Activated effector memory CD4-positive, alpha-beta T cell treated with anti-CD3 and anti-CD28 coated beads, Interleukin-2, amount 50 U/mL, for 16 hours (primary cell): Measurements from ENCODE around the gene SPATA16.
"Not testable (repeated sequence)": the region's sequence is repeated elsewhere in the genome, so short reads cannot be mapped to it uniquely, and the experiment has no call there.

Experiments used
- DNase-seq: peaks from one replicate; pipeline ENCODE4 v3.0.0-alpha.2; 2020

SPATA16 gene

GRCh38 chr3:173003471-173003870 is 137.6 kb downstream of the SPATA16 start:
- DNase-seq = no peak

GRCh38 chr3:173001622-173002021 is 139.4 kb downstream of the SPATA16 start:
- DNase-seq = no peak

DNA sequence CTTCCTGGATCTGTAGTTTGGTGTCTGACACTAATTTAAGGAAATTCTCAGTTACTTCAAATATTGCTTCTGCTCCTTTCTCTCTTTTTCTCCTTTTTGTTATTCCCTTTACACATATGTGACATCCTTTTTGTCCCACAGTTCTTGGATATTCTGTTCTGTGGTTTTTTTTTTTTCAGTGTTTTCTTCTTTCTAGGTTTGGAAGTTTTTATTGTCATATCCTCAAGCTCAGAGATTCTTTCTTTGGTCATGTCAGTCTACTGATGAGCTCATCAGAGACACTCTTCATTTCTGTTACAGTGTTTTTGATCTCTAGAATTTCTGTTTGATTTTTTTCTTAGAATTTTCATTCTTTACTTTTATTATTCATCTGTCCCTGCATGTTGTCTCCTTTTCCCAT is 140.5 kb downstream of the SPATA16 start:
- no peak for DNase-seq

DNA sequence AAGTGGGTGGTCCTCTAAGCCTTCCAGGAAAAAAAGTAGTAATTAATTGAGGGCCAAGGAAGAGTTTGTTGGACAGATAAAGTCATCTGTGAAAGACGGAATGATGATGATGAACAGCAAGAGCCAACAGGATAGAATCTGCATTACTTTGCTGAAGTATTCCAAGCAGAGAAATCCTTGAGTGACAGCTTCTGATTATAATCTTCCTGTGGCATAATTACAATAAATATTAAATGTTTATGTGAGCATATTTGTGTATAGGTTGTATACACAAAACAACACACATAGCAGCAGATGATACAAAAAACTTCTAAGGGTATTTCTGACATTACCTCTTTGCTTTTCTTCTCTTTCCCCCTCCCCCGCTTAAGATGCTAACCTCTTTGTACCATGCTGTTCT is 147.6 kb downstream of the SPATA16 start:
- no peak for DNase-seq

GRCh38 chr3:172991424-172991996 is 149.5 kb downstream of the SPATA16 start:
- no peak for DNase-seq

DNA sequence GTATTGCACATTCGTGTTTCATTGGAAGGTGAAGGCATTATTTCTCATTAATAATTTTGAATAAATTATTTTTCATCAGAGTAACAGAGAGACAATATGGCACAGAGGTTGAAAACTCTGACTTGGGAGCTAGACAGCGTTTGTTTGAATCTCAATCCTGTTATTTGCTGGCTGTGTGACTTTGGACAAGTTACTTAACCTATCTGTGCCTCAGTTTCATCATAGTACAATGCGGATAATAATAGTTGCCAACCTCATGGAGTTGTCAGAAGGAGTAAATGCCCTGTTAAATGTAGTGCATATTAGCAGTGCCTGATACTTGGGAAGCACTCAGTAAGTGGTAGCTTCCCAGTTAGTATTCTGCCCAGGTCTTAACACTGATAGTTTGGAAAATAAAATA is 151.7 kb downstream of the SPATA16 start:
- no peak for DNase-seq

GRCh38 chr3:172987273-172987672 is 153.8 kb downstream of the SPATA16 start:
- no peak for DNase-seq

DNA sequence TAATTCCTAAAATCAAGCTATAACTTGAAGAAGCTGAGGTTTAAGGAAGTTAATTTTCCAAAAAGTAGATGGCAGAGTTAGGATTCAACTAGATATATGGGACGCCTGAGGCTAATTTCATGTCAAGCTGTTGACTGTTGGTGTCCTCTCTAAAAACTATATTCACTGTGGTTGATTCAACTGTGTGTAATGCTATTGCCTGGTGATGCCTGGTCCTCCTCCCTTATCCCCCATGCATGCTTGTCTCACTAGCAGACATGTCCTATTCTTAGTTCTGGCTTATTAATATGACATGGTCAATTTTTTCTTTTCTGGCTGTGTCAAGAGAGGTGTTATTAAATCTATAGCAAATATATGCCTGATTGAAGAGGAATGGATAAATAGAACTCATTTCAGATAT is 156.1 kb downstream of the SPATA16 start:
- no peak for DNase-seq

- DNase-seq = no peak
These were observed 158.2 kb downstream of the SPATA16 start for GRCh38 chr3:172982736-172983364.

DNA sequence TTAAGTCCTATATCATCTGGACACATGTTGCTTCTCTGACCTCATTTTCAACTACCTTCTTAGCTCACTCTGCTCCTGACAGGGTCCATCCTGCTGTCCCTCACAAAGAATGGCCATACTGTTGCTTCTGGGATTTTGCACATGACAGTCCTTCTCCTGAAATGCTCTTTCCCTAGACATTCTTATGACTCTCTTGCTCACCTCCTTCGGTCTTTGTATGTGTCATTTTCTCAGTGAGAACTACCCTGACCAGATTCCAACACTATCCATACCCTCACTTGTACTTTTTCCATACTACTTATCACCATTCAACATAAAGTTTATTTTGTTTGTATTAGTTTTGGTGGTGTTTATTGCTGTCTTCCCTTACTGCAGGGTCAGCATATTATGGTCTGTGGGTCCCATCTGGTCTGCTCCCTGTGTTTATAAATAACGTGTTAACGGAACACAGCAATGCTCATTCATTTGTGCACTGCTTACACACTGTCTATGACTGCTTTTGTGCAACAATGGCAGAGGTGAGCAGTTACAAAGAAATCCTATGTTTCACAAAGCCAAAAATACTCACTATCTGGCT is 159.5 kb downstream of the SPATA16 start:
- no peak for DNase-seq

- no peak for DNase-seq
These were observed 160.2 kb downstream of the SPATA16 start for GRCh38 chr3:172980849-172981248.

- DNase-seq = no peak
These were observed 163.3 kb downstream of the SPATA16 start for GRCh38 chr3:172977696-172978095.

DNA sequence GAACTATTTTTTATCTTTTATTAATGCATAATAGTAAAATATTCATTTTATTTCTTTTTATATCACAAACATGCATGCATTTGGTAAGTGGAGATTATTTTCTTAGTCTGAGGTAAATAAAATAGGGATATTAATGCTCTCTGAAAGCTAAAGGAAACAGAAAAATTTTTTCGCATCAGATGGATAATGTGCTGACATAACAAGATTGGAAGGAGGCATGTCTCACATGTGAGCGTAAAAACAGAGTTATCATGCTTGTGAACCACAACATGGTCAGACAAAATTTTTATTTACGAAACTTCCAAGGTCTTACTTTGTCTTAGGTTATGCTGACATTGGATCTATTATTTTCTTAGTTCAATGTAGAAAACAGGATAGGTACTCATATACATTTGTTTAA is 166.1 kb downstream of the SPATA16 start:
- no peak for DNase-seq

- no peak for DNase-seq
These were observed 167.2 kb downstream of the SPATA16 start for GRCh38 chr3:172973799-172974198.

- DNase-seq = no peak
These were observed 168.3 kb downstream of the SPATA16 start for GRCh38 chr3:172972717-172973116.

DNA sequence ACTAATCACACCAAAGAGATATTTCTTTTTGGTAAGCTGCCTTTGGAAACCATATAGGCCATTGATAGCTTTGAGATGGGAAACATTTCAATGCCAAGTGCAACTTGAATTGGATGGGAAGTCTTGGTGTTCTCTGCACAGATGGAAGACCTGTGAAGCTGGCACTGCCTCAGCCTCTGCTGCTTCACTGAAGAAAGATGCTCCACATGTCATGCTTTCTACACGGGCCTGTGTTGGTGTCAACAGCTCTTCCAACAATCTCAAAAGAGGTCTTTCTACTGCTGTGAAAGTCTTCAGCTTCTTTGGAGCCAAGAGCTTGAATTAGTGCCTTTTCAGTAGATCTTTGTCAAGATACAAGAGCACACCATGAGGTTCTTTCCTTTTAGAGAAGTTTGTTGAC is 169.0 kb downstream of the SPATA16 start:
- DNase-seq = no peak

DNA sequence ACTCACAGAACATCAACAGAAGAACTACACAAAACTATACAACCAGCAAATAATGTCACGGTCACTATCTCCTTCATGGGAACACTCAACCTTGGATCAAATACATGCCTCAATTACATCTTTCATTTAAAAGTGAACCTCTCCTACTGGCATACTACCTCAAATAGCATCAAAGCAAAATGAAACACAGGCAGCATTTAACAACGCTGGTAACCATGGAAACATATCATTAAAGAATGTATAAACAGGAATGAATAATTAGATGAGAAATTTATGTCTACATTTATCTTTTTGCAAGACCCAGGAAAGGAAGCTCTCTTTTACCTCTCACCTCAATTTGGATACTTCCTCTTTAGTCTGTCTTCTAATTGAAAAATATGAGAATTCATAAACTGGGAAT is 172.4 kb downstream of the SPATA16 start:
- DNase-seq = no peak

- DNase-seq = no peak
These were observed 175.8 kb downstream of the SPATA16 start for GRCh38 chr3:172965256-172965655.

DNA sequence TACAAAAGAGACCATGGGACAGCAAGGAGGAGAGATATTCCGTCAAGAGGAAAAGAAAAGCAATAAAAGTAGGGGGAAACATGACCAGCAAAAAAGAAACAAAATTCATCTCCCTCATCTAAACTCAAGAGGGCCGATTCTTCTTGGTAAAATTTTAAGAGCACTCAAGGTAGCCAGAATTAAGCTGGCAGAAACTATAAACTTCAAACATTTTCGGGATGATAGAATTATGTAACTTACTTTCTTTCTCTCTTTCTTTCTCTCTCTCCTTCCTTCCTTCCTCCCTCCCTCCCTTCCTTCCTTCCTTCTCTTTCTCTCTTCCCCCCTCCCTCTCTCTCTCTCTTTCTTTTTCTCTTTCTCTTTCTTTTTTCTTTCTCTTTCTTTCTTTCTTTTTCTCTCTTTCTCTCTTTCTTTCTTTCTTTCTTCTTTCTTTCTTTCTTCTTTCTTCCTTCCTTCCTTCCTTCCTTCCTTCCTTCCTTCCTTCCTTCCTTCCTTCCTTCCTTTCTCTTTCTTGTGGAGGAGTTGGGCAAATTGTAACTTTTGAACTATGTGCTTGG is 180.3 kb downstream of the SPATA16 start:
- not testable (repeated sequence) for DNase-seq

GRCh38 chr3:172958565-172958964 is 182.5 kb downstream of the SPATA16 start:
- DNase-seq = no peak

DNA sequence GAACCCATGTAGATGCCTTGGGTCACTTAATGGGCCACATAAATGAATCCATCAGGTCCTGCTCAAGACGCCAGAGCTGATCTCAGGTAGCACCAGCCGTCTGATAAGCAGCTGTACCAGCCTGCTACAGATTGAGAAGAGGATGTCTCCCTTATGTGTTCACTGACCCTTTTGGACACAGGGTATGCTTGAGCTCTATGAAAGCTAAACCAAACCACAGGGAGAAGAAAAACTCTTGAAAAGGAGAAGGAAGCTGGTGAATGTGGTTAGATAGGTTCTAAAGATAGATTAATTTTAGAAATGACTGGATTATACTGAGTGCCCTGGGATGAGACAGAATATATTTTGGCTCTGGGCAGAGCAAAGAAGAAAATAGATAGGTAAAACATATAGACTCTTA is 187.5 kb downstream of the SPATA16 start:
- DNase-seq = no peak

DNA sequence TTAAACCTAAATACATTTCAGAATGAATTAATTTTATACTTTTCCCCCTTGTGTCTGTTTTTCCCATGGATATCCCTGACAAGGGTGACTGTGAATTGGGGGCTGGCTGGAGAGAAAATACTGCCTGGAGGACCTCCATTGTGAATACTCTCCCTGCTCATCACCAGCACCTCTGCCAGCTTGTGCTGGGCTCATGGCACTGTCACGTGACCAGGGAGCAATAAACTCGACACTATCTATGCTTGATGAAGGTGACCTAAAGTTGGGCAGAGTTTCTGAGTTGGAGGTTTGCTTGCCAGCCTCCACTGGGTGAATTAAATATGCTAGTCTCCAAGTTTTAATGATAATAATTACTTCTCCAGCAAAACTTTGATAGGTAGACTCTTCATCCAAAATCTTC is 189.5 kb downstream of the SPATA16 start:
- no peak for DNase-seq

DNA sequence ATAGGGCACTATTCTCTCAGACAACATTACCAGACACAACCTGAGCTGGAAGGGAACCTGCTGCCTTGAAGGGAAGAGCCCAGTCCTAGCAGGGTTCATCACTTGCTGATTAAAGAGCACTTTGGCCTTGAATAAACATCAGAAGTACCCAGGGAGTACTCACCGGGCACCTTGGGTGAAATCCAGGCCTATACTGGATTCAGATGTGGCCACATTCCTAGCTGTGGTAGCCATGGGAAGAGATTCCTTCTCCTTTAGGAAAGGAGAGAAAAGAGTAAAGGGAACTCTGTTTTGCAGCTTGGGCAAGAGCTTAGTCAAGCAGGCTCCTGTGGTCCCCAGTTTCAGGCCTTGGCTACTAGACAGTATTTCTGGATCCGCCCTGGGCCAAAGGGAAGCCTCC is 195.0 kb downstream of the SPATA16 start:
- DNase-seq = no peak

GRCh38 chr3:172939651-172940293 is 201.3 kb downstream of the SPATA16 start:
- DNase-seq = no peak
